Measurements from ENCODE around the gene MUC22. TPM values are rescaled to one million over a fixed set of nuclear protein-coding genes. Genes with fewer than 3 reads are reported as not detected.
"Not testable (repeated sequence)": the region's sequence is repeated elsewhere in the genome, so short reads cannot be mapped to it uniquely, and the experiment has no call there.

MUC22 gene
- total RNA-seq, 3 donors from 2014 or later: not detected

GRCh38 chr6:31020057-31020456 is 9.8 kb downstream of the MUC22 start:
- ATAC-seq (no peak), DNase-seq (no peak)
- no peaks in the 10 kb centered on the region for H3K4me1 ChIP-seq (ENCODE audit: low read depth)
- intact Hi-C loops (cut with DNase I, micrococcal nuclease): no loop called here
- H3K36me3 ChIP-seq (ENCODE audit: low read depth): no peaks in the 10 kb centered on the region
- no peaks in the 10 kb centered on the region for H3K9me3 ChIP-seq
- no peak overlapping the region for H3K4me3 ChIP-seq
- TF ChIP-seq CTCF (IDR thresholded peaks at IDR 0.05): no peak

- H3K4me3 ChIP-seq; DNase-seq; intact Hi-C loops (cut with DNase I, micrococcal nuclease); H3K36me3 ChIP-seq (ENCODE audit: low read depth); ATAC-seq; H3K9me3 ChIP-seq; H3K4me1 ChIP-seq (ENCODE audit: low read depth): not testable (repeated sequence)
Measured at GRCh38 chr6:31020631-31021255, 10.5 kb downstream of the MUC22 start.

GRCh38 chr6:31021705-31022531 is 11.6 kb downstream of the MUC22 start:
- not testable (repeated sequence) for H3K4me3 ChIP-seq

GRCh38 chr6:31025595-31025994 is 15.3 kb downstream of the MUC22 start:
- DNase-seq (no peak), ATAC-seq (no peak)
- no peak overlapping the region for H3K4me3 ChIP-seq
- TF ChIP-seq CTCF (IDR thresholded peaks at IDR 0.05): no peak
- no peaks in the 10 kb centered on the region for H3K4me1 ChIP-seq (ENCODE audit: low read depth)
- no peaks in the 10 kb centered on the region for H3K9me3 ChIP-seq
- no peaks in the 10 kb centered on the region for H3K36me3 ChIP-seq (ENCODE audit: low read depth)
- intact Hi-C loops (cut with DNase I, micrococcal nuclease): no loop called here

More at GRCh38 chr6:31021705-31022531, 11.6 kb downstream of the MUC22 start:
- DNase-seq; H3K36me3 ChIP-seq (ENCODE audit: low read depth); intact Hi-C loops (cut with DNase I, micrococcal nuclease); ATAC-seq; H3K4me1 ChIP-seq (ENCODE audit: low read depth); H3K9me3 ChIP-seq: not testable (repeated sequence)

GRCh38 chr6:31031095-31031494 is 20.8 kb downstream of the MUC22 start:
- ATAC-seq (no peak), DNase-seq (no peak)
- no peak for TF ChIP-seq CTCF (IDR thresholded peaks at IDR 0.05)
- Histone ChIP-seq H3K36me3 (ENCODE audit: low read depth) (no peaks in the 10 kb centered on the region), H3K4me3 (no peak overlapping the region), H3K9me3 (no peaks in the 10 kb centered on the region), H3K4me1 (ENCODE audit: low read depth) (no peaks in the 10 kb centered on the region)
- intact Hi-C loops (cut with DNase I, micrococcal nuclease): no loop called here

- DNase-seq: no peak
- Histone ChIP-seq H3K4me1 (ENCODE audit: low read depth) (no peaks in the 10 kb centered on the region), H3K36me3 (ENCODE audit: low read depth) (no peaks in the 10 kb centered on the region), H3K9me3 (no peaks in the 10 kb centered on the region), H3K4me3 (no peak overlapping the region)
- no peak for TF ChIP-seq CTCF (IDR thresholded peaks at IDR 0.05)
- intact Hi-C loops (cut with DNase I, micrococcal nuclease): no loop called here
- no peak for ATAC-seq
Measured at GRCh38 chr6:31033075-31033474, 22.8 kb downstream of the MUC22 start.
